GM23338 (cell line): ENCODE data around the gene SULT1B1. TPM values are rescaled to one million over a fixed set of nuclear protein-coding genes. Genes with fewer than 3 reads are reported as not detected.

Experiments used
- ATAC-seq: fragments of 200-7000 bp; cut with Tn5 transposase; 3 replicates; pipeline ENCODE4 v1.9.1; 2020
- DNase-seq: peaks from one replicate; pipeline ENCODE4 v3.0.0-alpha.2; 2015; ENCODE audit warnings: low spot score
- H2AFZ ChIP-seq: fragments of 200-600 bp; sonication (generic); 2 replicates; pipeline ENCODE4 v1.8.0; 2016; ENCODE audit warnings: antibody characterized with exemption, mild to moderate bottlenecking, moderate library complexity
- H3F3A ChIP-seq: fragments of 200-600 bp; sonication (generic); replicated peaks from 2 replicates; pipeline ENCODE4 v1.8.0; 2017; ENCODE audit warnings: antibody characterized with exemption, mixed run types, low read depth
- H3K27ac ChIP-seq: fragments of 200-600 bp; sonication (generic); 2 replicates; pipeline ENCODE4 v1.6.1; 2016; ENCODE audit warnings: low read depth
- H3K27me3 ChIP-seq: fragments of 200-600 bp; sonication (generic); 2 replicates; pipeline ENCODE4 v1.8.0; 2016; ENCODE audit warnings: mild to moderate bottlenecking, mixed run types, moderate library complexity; ENCODE audit not compliant: insufficient read depth
- H3K36me3 ChIP-seq: fragments of 200-600 bp; sonication (generic); 2 replicates; pipeline ENCODE4 v1.8.0; 2016; ENCODE audit warnings: mild to moderate bottlenecking; ENCODE audit not compliant: insufficient read depth
- H3K4me1 ChIP-seq: fragments of 200-600 bp; sonication (generic); 2 replicates; pipeline ENCODE4 v1.8.0; 2016; ENCODE audit warnings: mild to moderate bottlenecking, moderate library complexity; ENCODE audit not compliant: insufficient read depth
- H3K4me2 ChIP-seq: fragments of 200-600 bp; sonication (generic); 2 replicates; pipeline ENCODE4 v1.7.1; 2017; ENCODE audit warnings: mixed run types
- H3K4me3 ChIP-seq: fragments of 200-600 bp; sonication (generic); 2 replicates; pipeline ENCODE4 v1.6.1; 2016; ENCODE audit warnings: mixed run types
- H3K79me2 ChIP-seq: fragments of 200-600 bp; sonication (generic); replicated peaks from 2 replicates; pipeline ENCODE4 v1.8.0; 2017; ENCODE audit warnings: mild to moderate bottlenecking; ENCODE audit not compliant: insufficient read depth
- H3K9me2 ChIP-seq: fragments of 200-600 bp; sonication (generic); 2 replicates; pipeline ENCODE4 v1.8.0; 2017; ENCODE audit not compliant: insufficient read depth
- H4K20me1 ChIP-seq: fragments of 200-600 bp; sonication (generic); replicated peaks from 2 replicates; pipeline ENCODE4 v1.8.0; 2017; ENCODE audit warnings: mild to moderate bottlenecking; ENCODE audit not compliant: insufficient read depth
- H3K27ac Mint-ChIP-seq: 2 replicates; pipeline ENCODE4 v1.8.0; 2020; ENCODE audit warnings: inconsistent platforms, mild to moderate bottlenecking, moderate library complexity, mixed read lengths
- H3K27me3 Mint-ChIP-seq: 3 replicates; pipeline ENCODE4 v1.8.0; 2022; ENCODE audit warnings: low read depth, mild to moderate bottlenecking, moderate library complexity, mixed read lengths, inconsistent platforms; ENCODE audit not compliant: insufficient read depth, poor library complexity
- H3K36me3 Mint-ChIP-seq: 3 replicates; pipeline ENCODE4 v1.8.0; 2021; ENCODE audit warnings: low read depth, mild to moderate bottlenecking, inconsistent platforms, moderate library complexity, mixed read lengths
- H3K4me1 Mint-ChIP-seq: 3 replicates; pipeline ENCODE4 v1.8.0; 2020; ENCODE audit warnings: mild to moderate bottlenecking, inconsistent platforms, mixed read lengths
- H3K4me3 Mint-ChIP-seq: 3 replicates; pipeline ENCODE4 v1.8.0; 2021; ENCODE audit warnings: moderate library complexity, mild to moderate bottlenecking, inconsistent platforms, mixed read lengths
- H3K9me3 Mint-ChIP-seq: 3 replicates; pipeline ENCODE4 v1.8.0; 2020; ENCODE audit warnings: moderate library complexity, mild to moderate bottlenecking, inconsistent platforms, mixed read lengths
- CREB1 ChIP-seq: fragments of 250-450 bp; sonication (Bioruptor Pico); IDR thresholded peaks from 2 replicates; pipeline ENCODE4 v1.5.0; 2020; ENCODE audit warnings: low read depth, mild to moderate bottlenecking, moderate library complexity
- ETS1 ChIP-seq: IDR thresholded peaks from 2 replicates; pipeline ENCODE4 v1.6.1; 2016; ENCODE audit warnings: antibody characterized with exemption
- EZH2 ChIP-seq: fragments of 200-600 bp; sonication (generic); IDR thresholded peaks from one replicate; pipeline ENCODE4 v1.8.0; 2017; ENCODE audit warnings: antibody characterized with exemption, mild to moderate bottlenecking, low read depth; ENCODE audit not compliant: unreplicated experiment
- EZH2phosphoT487 ChIP-seq: fragments of 200-600 bp; sonication (generic); IDR thresholded peaks from one replicate; pipeline ENCODE4 v1.8.1; 2018; ENCODE audit warnings: antibody characterized with exemption; ENCODE audit not compliant: unreplicated experiment
- JUNB ChIP-seq: IDR thresholded peaks from one replicate; pipeline ENCODE4 v1.6.1; 2016; ENCODE audit warnings: antibody characterized with exemption; ENCODE audit not compliant: unreplicated experiment
- NANOG ChIP-seq: IDR thresholded peaks from 2 replicates; pipeline ENCODE4 v1.6.1; 2016; ENCODE audit warnings: antibody characterized with exemption, borderline replicate concordance
- POLR2AphosphoS5 ChIP-seq: IDR thresholded peaks from 2 replicates; pipeline ENCODE4 v1.6.1; 2016; ENCODE audit warnings: antibody characterized with exemption, low read depth
- ZNF331 ChIP-seq: fragments of 250-450 bp; sonication (Bioruptor Pico); IDR thresholded peaks from 2 replicates; pipeline ENCODE4 v1.5.0; 2020; ENCODE audit warnings: low read depth, mild to moderate bottlenecking, moderate library complexity
- polyA plus RNA-seq: library from polyadenylated mRNA; unstranded; fragments of >200 nt; fragmentation: Nextera tagmentation; extraction: Ambion mirVana; gene quantifications from 2 replicates; pipeline ENCODE4 v1.2.1, GENCODE V29; 2016
- total RNA-seq: library from RNA; depleted of rRNA; stranded (reverse); fragments of >200 nt; shearing (Covaris generic); gene quantifications from 2 replicates; pipeline ENCODE4 v1.2.3, GENCODE V29; 2014
- TF ChIP-seq, protein P1 (sequence below): IDR thresholded peaks from one replicate; pipeline ENCODE4 v1.6.1; 2018; ENCODE audit warnings: antibody characterized with exemption; ENCODE audit not compliant: unreplicated experiment

SULT1B1 gene
- total and polyA plus RNA-seq, 2 experiments from 2014 or later: not detected

- H3K36me3 Mint-ChIP-seq: peaks cover 9% of the 10 kb centered on the region
- H2AFZ ChIP-seq: no peak overlapping the region
- ATAC-seq (no peak), DNase-seq (no peak)
- H3K36me3 ChIP-seq: no peaks in the 10 kb centered on the region; the same call in 1 of the 2 replicates
- no peak overlapping the region for H3K27ac Mint-ChIP-seq
- no peaks in the 10 kb centered on the region for H4K20me1 ChIP-seq
- 0 out of 2 replicates have a peak, but pooled peaks cover 6% of the 10 kb centered on the region for H3K9me2 ChIP-seq
- no peaks in the 10 kb centered on the region for H3K27me3 Mint-ChIP-seq
- H3K4me3 ChIP-seq: no peak overlapping the region
- H3K4me3 Mint-ChIP-seq: no peak overlapping the region
- no peak overlapping the region for H3K4me2 ChIP-seq
- no peaks in the 10 kb centered on the region for H3K27me3 ChIP-seq
- H3K9me3 Mint-ChIP-seq: peaks cover 18% of the 10 kb centered on the region
- TF ChIP-seq JUNB: no peak
- no peak for TF ChIP-seq NANOG
- TF ChIP-seq ETS1: no peak
- no peak for TF ChIP-seq POLR2AphosphoS5
- no peaks in the 10 kb centered on the region for H3K4me1 ChIP-seq
- H3K4me1 Mint-ChIP-seq: no peaks in the 10 kb centered on the region
- H3K27ac ChIP-seq: no peak overlapping the region
- no peaks in the 10 kb centered on the region for H3K79me2 ChIP-seq
- no peaks in the 10 kb centered on the region for H3F3A ChIP-seq
These were observed 49.8 kb downstream of the SULT1B1 start for GRCh38 chr4:69710580-69710979.

DNA sequence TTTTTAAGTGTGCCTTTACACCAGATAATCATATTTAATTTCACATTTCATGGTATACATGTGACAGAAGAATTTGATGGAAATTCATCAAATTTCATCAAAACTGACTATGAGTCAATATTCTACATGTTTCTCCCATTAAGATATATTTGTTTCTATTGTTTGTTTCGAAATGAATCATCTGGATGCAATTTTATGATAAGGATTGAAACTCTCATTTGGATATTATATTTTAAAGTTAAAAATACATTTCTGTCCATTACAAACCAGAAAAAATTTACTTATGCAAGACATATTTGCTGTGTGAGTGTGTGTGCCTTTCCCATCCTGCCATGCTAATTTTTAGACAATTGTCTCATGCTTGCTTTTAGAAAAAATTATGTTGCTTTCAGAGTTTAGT lies 52.2 kb downstream of the SULT1B1 start:
- no peaks in the 10 kb centered on the region for H4K20me1 ChIP-seq
- Mint-ChIP-seq H3K4me1 (no peaks in the 10 kb centered on the region), H3K27ac (no peak overlapping the region), H3K36me3 (peaks cover 9% of the 10 kb centered on the region), H3K27me3 (no peaks in the 10 kb centered on the region), H3K9me3 (peaks cover 18% of the 10 kb centered on the region), H3K4me3 (no peak overlapping the region)
- no peaks in the 10 kb centered on the region; the same call in 1 of the 2 replicates for H3K36me3 ChIP-seq
- TF ChIP-seq ZNF331 (CRISPR knock-in tag): no peak
- no peaks in the 10 kb centered on the region for H3K4me1 ChIP-seq
- no peak for DNase-seq
- no peaks in the 10 kb centered on the region for H3K79me2 ChIP-seq
- H3K4me2 ChIP-seq: no peak overlapping the region
- H3K4me3 ChIP-seq: no peak overlapping the region
- no peak overlapping the region for H2AFZ ChIP-seq
- H3K27ac ChIP-seq: no peak overlapping the region
- H3F3A ChIP-seq: no peaks in the 10 kb centered on the region
- no peak for ATAC-seq
- no peaks in the 10 kb centered on the region for H3K27me3 ChIP-seq
- H3K9me2 ChIP-seq: 0 out of 2 replicates have a peak, but pooled peaks cover 6% of the 10 kb centered on the region

DNA sequence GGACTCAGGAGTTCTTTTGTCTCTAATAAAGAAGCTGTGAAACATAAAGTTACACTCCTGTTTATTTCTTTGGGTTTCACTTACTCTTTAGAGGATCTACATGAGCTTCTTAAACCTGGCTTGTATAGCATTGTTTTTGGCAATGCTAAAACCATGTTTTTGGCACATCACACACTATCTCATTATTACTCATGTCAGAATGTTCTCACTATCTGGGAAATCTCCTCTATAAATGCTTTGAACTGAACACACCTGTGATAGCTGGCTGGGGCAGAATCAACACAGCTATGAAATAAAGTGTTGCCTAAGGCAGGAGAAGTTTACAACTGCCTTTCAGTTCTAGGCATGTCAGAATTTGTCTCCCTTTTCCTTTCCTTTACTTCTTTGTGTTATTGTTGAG lies 52.6 kb downstream of the SULT1B1 start:
- Histone ChIP-seq H3K27me3 (no peaks in the 10 kb centered on the region), H2AFZ (no peak overlapping the region), H3K4me2 (no peak overlapping the region), H4K20me1 (no peaks in the 10 kb centered on the region), H3K36me3 (no peaks in the 10 kb centered on the region; the same call in 1 of the 2 replicates), H3K27ac (no peak overlapping the region), H3K9me2 (0 out of 2 replicates have a peak, but pooled peaks cover 6% of the 10 kb centered on the region), H3K4me1 (no peaks in the 10 kb centered on the region), H3K4me3 (no peak overlapping the region), H3K79me2 (no peaks in the 10 kb centered on the region), H3F3A (no peaks in the 10 kb centered on the region)
- Mint-ChIP-seq H3K4me1 (no peaks in the 10 kb centered on the region), H3K4me3 (no peak overlapping the region), H3K27ac (no peak overlapping the region), H3K27me3 (no peaks in the 10 kb centered on the region), H3K9me3 (peaks cover 18% of the 10 kb centered on the region), H3K36me3 (peaks cover 9% of the 10 kb centered on the region)
- TF ChIP-seq, protein P1, sequence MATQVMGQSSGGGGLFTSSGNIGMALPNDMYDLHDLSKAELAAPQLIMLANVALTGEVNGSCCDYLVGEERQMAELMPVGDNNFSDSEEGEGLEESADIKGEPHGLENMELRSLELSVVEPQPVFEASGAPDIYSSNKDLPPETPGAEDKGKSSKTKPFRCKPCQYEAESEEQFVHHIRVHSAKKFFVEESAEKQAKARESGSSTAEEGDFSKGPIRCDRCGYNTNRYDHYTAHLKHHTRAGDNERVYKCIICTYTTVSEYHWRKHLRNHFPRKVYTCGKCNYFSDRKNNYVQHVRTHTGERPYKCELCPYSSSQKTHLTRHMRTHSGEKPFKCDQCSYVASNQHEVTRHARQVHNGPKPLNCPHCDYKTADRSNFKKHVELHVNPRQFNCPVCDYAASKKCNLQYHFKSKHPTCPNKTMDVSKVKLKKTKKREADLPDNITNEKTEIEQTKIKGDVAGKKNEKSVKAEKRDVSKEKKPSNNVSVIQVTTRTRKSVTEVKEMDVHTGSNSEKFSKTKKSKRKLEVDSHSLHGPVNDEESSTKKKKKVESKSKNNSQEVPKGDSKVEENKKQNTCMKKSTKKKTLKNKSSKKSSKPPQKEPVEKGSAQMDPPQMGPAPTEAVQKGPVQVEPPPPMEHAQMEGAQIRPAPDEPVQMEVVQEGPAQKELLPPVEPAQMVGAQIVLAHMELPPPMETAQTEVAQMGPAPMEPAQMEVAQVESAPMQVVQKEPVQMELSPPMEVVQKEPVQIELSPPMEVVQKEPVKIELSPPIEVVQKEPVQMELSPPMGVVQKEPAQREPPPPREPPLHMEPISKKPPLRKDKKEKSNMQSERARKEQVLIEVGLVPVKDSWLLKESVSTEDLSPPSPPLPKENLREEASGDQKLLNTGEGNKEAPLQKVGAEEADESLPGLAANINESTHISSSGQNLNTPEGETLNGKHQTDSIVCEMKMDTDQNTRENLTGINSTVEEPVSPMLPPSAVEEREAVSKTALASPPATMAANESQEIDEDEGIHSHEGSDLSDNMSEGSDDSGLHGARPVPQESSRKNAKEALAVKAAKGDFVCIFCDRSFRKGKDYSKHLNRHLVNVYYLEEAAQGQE: no peak
- TF ChIP-seq JUNB (no peak), EZH2 (no peak), ETS1 (no peak), NANOG (no peak), CREB1 (no peak), EZH2phosphoT487 (no peak)
- ATAC-seq (no peak), DNase-seq (no peak)
